HG02884 (cell line): ENCODE data around the gene VPS50.

Experiments
- ATAC-seq: cut with Tn5 transposase; IDR thresholded peaks from one replicate; pipeline ENCODE4 v1.9.1; 2021; ENCODE audit warnings: mild to moderate bottlenecking, moderate library complexity; ENCODE audit not compliant: unreplicated experiment

The VPS50 gene

GRCh38 chr7:93392984-93393383 lies 160.8 kb downstream of the VPS50 start:
- no peak for ATAC-seq

GRCh38 chr7:93399642-93400041 lies 167.5 kb downstream of the VPS50 start:
- no peak for ATAC-seq

GRCh38 chr7:93402944-93403343 lies 170.8 kb downstream of the VPS50 start:
- ATAC-seq: no peak

GRCh38 chr7:93407239-93407638 lies 175.1 kb downstream of the VPS50 start:
- ATAC-seq: no peak

DNA sequence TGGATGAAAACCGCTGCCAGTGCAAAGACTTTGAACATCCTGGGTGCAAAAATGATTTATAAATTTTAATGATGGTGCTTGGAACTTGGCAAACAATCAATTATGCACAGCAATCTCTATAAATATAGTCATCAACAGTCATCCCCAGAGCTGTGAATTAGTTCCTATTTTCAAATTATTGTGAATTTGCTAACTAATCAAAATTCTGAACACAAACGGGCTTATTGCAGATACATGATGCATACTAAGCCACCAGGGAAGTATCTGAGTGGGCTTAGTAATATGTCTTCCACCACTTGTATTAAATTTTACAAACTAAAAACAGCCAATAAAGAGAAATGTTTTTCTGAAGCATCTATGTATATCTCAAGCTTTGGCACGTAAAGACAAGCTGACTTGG lies 177.2 kb downstream of the VPS50 start:
- no peak for ATAC-seq
